C4-2B (cell line): ENCODE measurements around the gene PABPC1L2A.
"Not testable (repeated sequence)": the region's sequence is repeated elsewhere in the genome, so short reads cannot be mapped to it uniquely, and the experiment has no call there.

Experiments
- ZFX ChIP-seq: fragments of 450-650 bp; IDR thresholded peaks from 2 replicates; pipeline ENCODE4 v1.6.1; 2017
- TF ChIP-seq, protein P1 (sequence below): fragments of 450-650 bp; conservative IDR thresholded peaks from 2 replicates; pipeline ENCODE4 v1.5.1; 2017; ENCODE audit warnings: mild to moderate bottlenecking

DNA sequence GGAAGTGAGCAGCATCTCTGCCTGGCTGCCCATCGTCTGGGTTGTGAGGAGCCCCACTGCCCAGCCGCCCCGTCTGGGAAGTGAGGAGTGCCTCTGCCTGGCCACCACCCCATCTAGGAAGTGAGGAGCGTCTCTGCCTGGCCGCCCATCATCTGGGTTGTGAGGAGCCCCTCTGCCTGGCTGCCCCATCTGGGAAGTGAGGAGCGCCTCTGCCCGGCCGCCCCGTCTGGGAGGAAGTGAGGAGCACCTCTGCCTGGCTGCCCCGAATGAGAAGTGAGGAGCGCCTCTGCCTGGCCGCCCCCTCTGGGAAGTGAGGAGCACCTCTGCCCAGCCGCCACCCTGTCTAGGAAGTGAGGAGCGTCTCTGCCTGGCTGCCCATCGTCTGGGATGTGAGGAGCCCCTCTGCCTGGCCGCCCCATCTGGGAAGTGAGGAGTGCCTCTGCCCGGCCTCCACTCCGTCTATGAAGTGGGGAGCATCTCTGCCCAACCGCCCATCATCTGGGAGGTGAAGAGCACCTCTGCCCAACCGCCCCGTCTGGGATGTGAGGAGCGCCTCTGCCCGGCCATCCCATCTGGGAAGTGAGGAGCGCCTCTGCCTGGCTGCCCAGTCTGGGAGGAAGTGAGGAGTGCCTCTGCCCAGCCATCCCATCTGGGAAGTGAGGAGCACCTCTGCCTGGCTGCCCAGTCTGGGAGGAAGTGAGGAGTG, 11.4 kb downstream of the PABPC1L2A start:
- TF ChIP-seq, protein P1, sequence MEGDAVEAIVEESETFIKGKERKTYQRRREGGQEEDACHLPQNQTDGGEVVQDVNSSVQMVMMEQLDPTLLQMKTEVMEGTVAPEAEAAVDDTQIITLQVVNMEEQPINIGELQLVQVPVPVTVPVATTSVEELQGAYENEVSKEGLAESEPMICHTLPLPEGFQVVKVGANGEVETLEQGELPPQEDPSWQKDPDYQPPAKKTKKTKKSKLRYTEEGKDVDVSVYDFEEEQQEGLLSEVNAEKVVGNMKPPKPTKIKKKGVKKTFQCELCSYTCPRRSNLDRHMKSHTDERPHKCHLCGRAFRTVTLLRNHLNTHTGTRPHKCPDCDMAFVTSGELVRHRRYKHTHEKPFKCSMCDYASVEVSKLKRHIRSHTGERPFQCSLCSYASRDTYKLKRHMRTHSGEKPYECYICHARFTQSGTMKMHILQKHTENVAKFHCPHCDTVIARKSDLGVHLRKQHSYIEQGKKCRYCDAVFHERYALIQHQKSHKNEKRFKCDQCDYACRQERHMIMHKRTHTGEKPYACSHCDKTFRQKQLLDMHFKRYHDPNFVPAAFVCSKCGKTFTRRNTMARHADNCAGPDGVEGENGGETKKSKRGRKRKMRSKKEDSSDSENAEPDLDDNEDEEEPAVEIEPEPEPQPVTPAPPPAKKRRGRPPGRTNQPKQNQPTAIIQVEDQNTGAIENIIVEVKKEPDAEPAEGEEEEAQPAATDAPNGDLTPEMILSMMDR: not testable (repeated sequence)
- TF ChIP-seq ZFX: not testable (repeated sequence)
